Lower leg skin (tissue), 3 donors: Measurements from ENCODE around the gene TRPM1.

ENCODE experiments used
- CTCF ChIP-seq, 3 donors: fragments of 450-650 bp; IDR thresholded peaks; one replicate each; pipeline ENCODE4 v1.5.1; 2016; ENCODE audit warnings: antibody characterized with exemption in 3 of 3, mild to moderate bottlenecking in 3 of 3, moderate library complexity in 2 of 3
- POLR2A ChIP-seq, 2 donors: fragments of 450-650 bp; IDR thresholded peaks; one replicate each; pipeline ENCODE4 v1.6.1; 2016 to 2017; ENCODE audit warnings: antibody characterized with exemption in 2 of 2, mild to moderate bottlenecking in 1 of 2, moderate library complexity in 1 of 2

- TF ChIP-seq CTCF (IDR thresholded peaks at IDR 0.05) (no peak), POLR2A (IDR thresholded peaks at IDR 0.05) (no peak)
Observed at GRCh38 chr15:31005660-31006059, 95.9 kb downstream of the TRPM1 start.
